SK-N-SH (cell line): Measurements from ENCODE around the gene CHD6.

ENCODE experiments used
- CTCF ChIP-seq: fragments of 200-600 bp; sonication (generic); IDR thresholded peaks from 2 replicates; pipeline ENCODE4 v1.6.1; 2017; ENCODE audit warnings: antibody characterized with exemption, mild to moderate bottlenecking, moderate library complexity
- EP300 ChIP-seq, 2 experiments: IDR thresholded peaks; 2 replicates each; pipeline versions ENCODE4 v1.4.0 to v1.6.1; 2012; ENCODE audit warnings: borderline replicate concordance in 1 of 2, low read depth in 1 of 2, low read length in 1 of 2
- EZH2phosphoT487 ChIP-seq: fragments of 200-600 bp; sonication (generic); IDR thresholded peaks from 2 replicates; pipeline ENCODE4 v1.6.1; 2017; ENCODE audit warnings: low read depth, mixed run types, mild to moderate bottlenecking, antibody characterized with exemption, moderate library complexity, borderline replicate concordance
- FOXJ3 ChIP-seq: sonication (generic); formaldehyde crosslinking; IDR thresholded peaks from 2 replicates; pipeline ENCODE4 v1.5.1; 2020; ENCODE audit warnings: mild to moderate bottlenecking, missing genetic modification reagents
- GABPA ChIP-seq: IDR thresholded peaks from 2 replicates; pipeline ENCODE4 v1.4.0; 2012; ENCODE audit warnings: low read depth, mild to moderate bottlenecking
- GATA2 ChIP-seq: sonication (generic); formaldehyde crosslinking; IDR thresholded peaks from 2 replicates; pipeline ENCODE4 v1.5.0; 2020; ENCODE audit warnings: mild to moderate bottlenecking, missing genetic modification reagents
- MXI1 ChIP-seq: IDR thresholded peaks from 2 replicates; pipeline ENCODE4 v1.6.1; 2012; ENCODE audit warnings: mild to moderate bottlenecking, low read depth, low read length, improper control_type of control experiment
- PBX3 ChIP-seq: IDR thresholded peaks from 2 replicates; pipeline ENCODE4; 2012
- POLR2AphosphoS5 ChIP-seq: IDR thresholded peaks from 2 replicates; pipeline ENCODE4 v1.6.1; 2012; ENCODE audit warnings: low read depth, low read length
- RAD21 ChIP-seq: IDR thresholded peaks from 2 replicates; pipeline ENCODE4 v1.6.1; 2012; ENCODE audit warnings: mild to moderate bottlenecking, low read length
- RCOR1 ChIP-seq: fragments of 150-350 bp; IDR thresholded peaks from 2 replicates; pipeline ENCODE4 v1.6.1; 2017; ENCODE audit warnings: antibody characterized with exemption, low read length
- RXRA ChIP-seq: IDR thresholded peaks from 2 replicates; pipeline ENCODE4 v1.4.0; 2012; ENCODE audit warnings: low read depth, mild to moderate bottlenecking, borderline replicate concordance
- TAF1 ChIP-seq: IDR thresholded peaks from 2 replicates; pipeline ENCODE4 v1.6.1; 2012; ENCODE audit warnings: low read depth, mild to moderate bottlenecking, low read length, moderate library complexity, borderline replicate concordance

GRCh38 chr20:41622584-41622983 lies 4.4 kb upstream of the CHD6 start:
- TF ChIP-seq RAD21 = no peak
- no peak for TF ChIP-seq RCOR1
- no peak for TF ChIP-seq EP300 (IDR thresholded peaks at IDR 0.05; ENCODE audit: borderline replicate concordance in 1 of 2, low read depth in 1 of 2, low read length in 1 of 2)
- no peak for TF ChIP-seq PBX3
- no peak for TF ChIP-seq CTCF
- no peak for TF ChIP-seq GABPA
- no peak for TF ChIP-seq RXRA
- no peak for TF ChIP-seq GATA2 (CRISPR knock-in tag)
- no peak for TF ChIP-seq POLR2AphosphoS5
- TF ChIP-seq MXI1 = no peak
- TF ChIP-seq TAF1 = no peak
- TF ChIP-seq FOXJ3 (CRISPR knock-in tag) = no peak
- no peak for TF ChIP-seq EZH2phosphoT487
